NCI-H2227 (cell line): ENCODE data around the gene PKD2.
"Not testable (repeated sequence)": the region's sequence is repeated elsewhere in the genome, so short reads cannot be mapped to it uniquely, and the experiment has no call there.

Experiments used
- DNase-seq: peaks from one replicate; lab custom pipeline; 2025; ENCODE audit not compliant: unreplicated experiment; lab: John Stamatoyannopoulos, UW

The PKD2 gene

GRCh38 chr4:88063634-88064296 is 56.3 kb downstream of the PKD2 start:
- no peak for DNase-seq

DNA sequence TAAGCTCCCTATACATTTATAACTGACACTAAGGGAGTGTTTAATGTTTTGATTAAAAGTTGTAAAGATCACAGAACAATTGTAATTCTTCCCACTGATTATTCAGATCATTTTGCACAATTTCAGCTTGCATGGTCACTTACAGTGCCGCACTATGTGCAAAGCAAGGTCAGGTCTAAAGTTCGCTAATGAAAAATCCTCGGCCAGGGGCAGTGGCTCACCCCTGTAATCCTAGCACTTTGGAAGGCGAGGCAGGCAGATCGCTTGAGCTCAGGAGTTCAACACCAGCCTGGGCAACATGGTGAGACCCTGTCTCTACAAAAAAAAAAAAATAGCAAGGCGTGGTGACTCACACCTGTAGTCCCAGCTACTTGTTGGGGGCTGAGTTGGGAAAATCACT is 57.0 kb downstream of the PKD2 start:
- DNase-seq: no peak

- DNase-seq: no peak
These were observed 62.6 kb downstream of the PKD2 start for GRCh38 chr4:88070031-88070430.

DNA sequence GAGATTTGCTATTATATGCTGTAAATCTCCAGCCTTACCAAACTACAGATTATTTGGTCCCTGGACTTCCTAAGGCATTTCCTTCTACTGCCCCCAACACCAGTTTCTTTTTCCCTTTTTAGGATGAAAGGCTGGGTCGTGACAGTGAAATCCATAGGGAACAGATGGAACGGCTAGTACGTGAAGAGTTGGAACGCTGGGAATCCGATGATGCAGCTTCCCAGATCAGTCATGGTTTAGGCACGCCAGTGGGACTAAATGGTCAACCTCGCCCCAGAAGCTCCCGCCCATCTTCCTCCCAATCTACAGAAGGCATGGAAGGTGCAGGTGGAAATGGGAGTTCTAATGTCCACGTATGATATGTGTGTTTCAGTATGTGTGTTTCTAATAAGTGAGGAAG is 67.9 kb downstream of the PKD2 start:
- no peak for DNase-seq

DNA sequence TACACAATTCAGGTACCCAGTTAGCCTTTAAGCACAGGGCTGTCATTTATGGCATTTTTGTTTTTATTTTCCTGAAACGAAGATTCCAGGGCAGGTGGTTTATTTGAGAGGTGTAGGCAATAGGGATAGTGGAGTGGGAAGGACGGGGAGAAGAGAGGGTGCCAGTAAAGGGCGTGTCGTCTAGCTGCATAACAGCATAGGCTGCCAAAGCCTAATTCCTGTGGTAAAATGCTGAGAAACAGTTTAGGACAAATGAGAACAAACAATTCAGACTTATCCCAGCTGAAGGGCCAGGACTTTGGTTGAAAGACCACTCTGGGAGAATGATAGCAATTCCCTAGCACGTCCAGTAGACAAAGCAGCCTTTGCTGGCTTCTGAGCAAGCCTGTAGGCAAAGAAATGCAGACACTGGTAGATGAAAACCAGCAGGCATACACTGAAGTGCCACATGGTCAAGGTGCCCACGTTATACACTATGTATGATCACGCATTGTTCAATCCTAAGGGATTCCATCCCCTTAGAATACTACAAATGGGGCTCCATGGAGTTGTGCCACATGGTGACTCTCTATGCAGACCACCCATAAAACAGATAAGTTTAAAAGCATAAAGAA is 70.6 kb downstream of the PKD2 start:
- DNase-seq: no peak

GRCh38 chr4:88078579-88078978 is 71.1 kb downstream of the PKD2 start:
- DNase-seq: no peak

GRCh38 chr4:88080626-88081025 is 73.2 kb downstream of the PKD2 start:
- DNase-seq: no peak

GRCh38 chr4:88087004-88087403 is 79.6 kb downstream of the PKD2 start:
- DNase-seq: no peak

- no peak for DNase-seq
These were observed 83.5 kb downstream of the PKD2 start for GRCh38 chr4:88090898-88091297.

- no peak for DNase-seq
These were observed 83.9 kb downstream of the PKD2 start for GRCh38 chr4:88091378-88091777.

- no peak for DNase-seq
These were observed 86.4 kb downstream of the PKD2 start for GRCh38 chr4:88093874-88094273.

- no peak for DNase-seq
These were observed 89.9 kb downstream of the PKD2 start for GRCh38 chr4:88097301-88097700.

DNA sequence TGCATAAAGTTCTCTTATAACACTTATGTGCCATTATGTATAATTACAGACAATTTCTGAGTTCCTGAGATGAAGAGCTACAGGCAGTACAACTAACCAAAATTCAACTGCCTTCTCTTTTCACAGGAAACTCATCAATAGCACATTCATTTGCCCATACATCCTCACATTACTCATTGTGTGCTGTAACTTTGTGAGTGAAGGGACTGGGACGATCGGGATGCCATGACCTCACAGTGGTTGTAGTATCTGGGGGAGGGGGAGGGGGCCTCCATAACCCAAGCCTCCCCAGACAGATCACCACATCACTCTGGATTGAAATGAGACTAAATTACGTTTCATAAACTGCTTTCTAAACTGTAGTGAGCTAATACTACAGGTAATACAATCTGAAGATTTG is 90.3 kb downstream of the PKD2 start:
- DNase-seq: no peak

DNA sequence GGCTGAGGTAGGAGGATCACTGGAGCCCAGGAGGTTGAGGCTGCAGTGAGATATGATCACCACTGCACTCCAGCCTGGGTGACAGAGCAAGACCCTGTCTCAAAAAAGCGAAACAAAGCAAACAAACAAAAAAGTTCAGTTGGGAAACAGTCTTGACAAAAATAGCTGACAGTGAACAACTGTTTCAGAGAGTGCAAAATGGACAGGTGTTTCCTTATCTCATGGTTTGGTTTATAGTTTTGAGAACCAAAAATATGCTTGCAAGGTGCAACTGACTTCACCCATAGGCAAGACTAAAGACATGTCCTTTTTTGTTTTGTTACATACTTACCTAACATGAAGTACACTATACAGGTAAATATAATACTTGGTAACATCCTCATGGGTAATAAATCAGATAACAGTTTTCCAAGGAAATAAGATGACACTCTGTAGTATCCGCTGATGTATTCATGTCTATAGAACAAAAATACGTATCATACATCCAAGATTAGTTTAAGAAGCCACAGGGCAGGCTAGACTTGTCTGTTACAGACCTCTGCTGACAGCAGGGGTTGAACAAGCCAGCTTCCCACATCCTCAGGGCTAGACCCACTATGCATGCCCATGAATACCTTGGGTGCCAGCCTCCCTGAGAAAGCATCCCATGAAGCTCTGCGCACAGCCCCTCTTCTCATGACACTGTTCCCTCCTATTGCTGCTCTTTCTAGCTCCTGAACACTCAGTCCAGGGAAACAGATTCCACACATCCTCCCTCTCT is 91.7 kb downstream of the PKD2 start:
- DNase-seq: no peak

- no peak for DNase-seq
These were observed 93.7 kb downstream of the PKD2 start for GRCh38 chr4:88101165-88101564.

DNA sequence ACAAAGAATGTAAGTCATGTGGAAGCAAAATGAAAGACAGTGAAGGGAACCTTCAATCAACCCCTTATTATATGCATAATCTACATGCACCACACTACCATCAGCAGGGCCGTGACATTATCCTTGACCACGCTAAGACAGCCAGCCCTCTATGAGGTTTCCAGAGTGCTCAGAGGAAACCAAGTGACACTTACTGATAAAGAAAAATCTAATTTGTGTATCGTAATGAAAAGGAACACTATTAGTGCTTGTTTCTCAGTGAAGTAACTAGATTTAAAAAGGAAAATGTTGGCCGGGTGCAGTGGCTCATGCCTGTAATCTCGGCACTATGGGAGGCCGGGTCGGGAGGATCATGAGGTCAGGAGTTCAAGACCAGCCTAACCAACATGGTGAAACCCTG is 94.6 kb downstream of the PKD2 start:
- DNase-seq: no peak

GRCh38 chr4:88104902-88105610 is 97.6 kb downstream of the PKD2 start:
- no peak for DNase-seq

GRCh38 chr4:88106205-88106604 is 98.8 kb downstream of the PKD2 start:
- DNase-seq: no peak

DNA sequence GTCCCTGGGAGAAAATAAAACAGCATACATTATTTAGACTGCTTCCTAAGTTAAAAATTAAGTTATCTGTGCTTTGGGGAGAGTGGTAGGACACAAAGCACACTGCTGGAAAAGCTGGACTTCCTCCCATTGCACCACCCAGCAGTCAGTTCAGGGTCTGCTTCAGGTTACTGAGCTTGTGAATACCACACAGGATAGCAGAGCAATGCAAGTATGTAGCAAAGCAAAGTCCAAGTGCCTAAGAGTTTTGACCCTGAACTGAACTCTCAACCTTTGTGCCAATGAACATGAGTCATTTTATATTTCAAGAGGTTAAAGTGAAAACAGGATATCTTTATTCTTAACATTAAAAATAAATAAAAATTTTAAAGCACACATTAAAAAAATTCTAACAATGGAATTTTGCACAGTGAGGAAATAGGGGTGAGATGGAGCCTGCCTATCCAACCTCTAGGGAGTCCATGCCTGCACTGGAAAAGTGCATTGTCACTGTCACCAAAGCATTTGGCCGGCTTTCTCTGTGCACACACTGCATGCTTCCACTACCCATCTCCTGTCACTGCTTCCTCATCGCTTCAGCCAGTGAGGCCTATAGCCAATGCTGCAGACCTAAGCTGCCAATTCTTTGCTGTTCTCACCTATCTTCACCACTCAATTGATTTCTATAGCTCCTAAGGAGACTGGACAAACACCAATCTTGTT is 100.1 kb downstream of the PKD2 start:
- DNase-seq: no peak

GRCh38 chr4:88108108-88108465 is 100.7 kb downstream of the PKD2 start:
- not testable (repeated sequence) for DNase-seq

GRCh38 chr4:88108747-88109122 is 101.3 kb downstream of the PKD2 start:
- no peak for DNase-seq
